Cerebellar nuclear complex (tissue), 1 donor: ENCODE data around the gene PRDM7.
"Not testable (repeated sequence)": the region's sequence is repeated elsewhere in the genome, so short reads cannot be mapped to it uniquely, and the experiment has no call there.

Experiments
- DNase-seq, 2 experiments: peaks; one replicate each; lab custom pipeline; 2025; lab: John Stamatoyannopoulos, UW

The PRDM7 gene

DNA sequence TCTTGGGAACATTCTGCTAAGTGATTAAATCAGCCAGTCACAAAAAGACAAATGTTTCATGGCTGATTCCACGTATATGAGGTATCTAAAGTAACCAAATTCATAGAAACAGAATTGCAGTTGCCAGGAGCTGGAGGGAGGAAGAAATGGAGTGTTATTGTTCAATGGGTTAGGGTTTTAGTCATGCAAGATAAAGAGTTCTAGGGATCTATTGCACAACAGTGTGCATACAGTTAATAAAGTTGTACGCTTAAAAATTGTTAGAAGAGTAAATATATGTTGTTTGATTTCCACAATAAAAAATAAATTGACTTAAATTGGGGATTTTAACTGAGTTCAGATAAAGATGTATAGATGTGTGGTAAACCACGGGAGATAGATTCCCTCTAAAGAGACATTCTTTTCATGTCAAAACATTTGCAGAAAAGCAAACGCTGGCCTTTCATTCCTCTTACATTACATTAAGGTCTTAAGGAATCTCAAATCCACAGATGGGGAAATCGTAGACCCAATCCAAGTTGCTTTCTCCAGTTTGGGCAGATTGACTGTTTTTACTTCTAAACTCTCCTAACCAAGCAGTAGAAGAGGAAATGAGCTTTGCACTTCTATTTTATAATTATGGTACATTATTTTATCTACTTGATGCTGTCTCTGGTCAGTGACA, 4.6 kb downstream of the PRDM7 start:
- no peak for DNase-seq

DNA sequence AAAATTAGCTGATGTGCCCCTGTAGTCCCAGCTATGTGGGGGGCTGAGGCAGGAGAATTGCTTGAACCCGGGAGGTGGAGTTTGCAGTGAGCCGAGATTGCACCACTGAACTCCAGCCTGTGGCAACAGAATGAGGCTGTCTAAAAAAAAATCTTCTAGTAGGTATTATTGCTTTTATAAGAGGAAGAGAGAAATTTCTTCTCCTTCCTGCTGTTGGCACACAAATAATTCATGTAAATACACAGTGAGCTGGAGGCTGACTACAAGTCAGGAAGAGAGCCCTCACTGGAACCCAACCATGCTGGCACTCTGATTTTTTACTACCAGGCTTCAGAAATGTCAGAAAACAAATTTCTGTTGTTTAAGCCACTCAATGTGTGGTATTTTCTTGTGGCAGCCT, 6.7 kb downstream of the PRDM7 start:
- DNase-seq = no peak

DNA sequence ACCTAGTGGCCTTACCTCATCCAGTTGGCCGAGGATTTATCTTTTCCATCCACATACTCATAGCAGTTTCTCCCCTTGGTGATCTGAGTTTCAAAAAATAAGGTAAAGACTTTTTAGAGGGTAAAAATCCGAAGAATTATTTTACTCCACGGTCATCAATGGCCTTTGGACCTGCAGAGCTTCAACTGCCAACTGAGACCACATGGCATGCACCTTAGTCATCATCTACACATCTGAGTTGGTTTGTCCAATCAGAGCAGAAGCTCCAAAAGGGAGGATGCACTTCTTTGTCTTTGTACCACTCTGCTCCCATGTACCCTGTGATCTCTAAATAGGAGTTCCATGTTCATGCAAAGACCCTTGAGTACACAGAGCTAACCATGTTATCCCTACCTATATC, 15.7 kb downstream of the PRDM7 start:
- DNase-seq = no peak

DNA sequence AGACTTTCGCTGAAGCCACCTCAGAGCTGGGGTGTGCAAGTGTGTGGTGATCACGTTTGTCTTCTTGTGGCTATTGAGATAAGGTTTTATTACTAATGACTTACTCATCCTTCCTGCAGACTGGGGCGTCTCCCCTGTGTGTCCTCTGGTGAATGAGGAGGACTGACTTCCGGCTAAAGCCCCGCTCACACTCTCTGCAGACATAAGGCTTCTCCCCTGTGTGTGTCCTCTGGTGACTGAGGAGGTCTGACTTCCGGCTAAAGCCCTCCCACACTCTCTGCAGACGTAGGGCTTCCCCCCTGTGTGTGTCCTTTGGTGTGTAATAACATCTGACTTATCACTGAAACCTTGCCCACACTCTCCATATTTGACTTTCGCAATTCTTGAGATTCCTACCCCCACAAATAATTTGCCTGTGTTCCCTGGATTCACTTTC, 19.4 kb downstream of the PRDM7 start:
- no peak for DNase-seq

DNA sequence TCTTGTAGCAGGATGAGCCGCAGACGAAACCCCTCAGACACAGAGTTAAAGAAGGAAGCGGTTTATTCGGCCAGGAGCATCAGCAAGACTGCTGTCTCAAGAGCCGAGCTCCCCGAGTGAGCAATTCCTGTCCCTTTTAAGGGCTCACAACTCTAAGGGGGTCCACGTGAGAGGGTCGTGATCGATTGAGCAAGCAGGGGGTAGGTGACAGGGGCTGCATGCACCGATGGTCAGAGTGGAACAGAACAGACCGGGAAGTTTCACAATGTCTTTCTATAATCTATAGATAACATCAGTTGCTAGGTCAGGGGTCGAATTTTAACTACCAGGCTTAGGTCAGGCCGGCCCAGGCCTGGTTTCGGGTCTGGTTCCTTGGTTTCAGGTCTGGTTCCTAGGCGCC, 20.6 kb downstream of the PRDM7 start:
- not testable (repeated sequence) for DNase-seq

DNA sequence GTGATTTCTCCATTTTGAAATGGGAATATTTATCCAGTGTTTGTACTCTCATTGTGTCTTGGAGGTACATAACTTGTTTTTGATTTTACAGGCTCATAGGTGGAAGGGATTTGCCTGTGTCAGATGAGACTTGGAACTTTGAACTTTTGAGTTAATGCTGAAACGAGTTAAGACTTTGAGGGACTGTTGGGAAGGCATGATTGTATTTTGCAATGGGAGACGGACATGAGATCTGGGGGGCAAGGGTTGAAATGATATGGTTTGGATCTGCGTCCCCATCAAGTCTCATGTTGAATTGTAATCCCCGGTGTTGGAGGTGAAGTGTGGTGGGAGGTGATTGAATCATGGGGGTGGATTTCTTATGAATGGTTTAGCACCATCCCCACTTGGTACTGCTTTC, 21.8 kb downstream of the PRDM7 start:
- DNase-seq = no peak

DNA sequence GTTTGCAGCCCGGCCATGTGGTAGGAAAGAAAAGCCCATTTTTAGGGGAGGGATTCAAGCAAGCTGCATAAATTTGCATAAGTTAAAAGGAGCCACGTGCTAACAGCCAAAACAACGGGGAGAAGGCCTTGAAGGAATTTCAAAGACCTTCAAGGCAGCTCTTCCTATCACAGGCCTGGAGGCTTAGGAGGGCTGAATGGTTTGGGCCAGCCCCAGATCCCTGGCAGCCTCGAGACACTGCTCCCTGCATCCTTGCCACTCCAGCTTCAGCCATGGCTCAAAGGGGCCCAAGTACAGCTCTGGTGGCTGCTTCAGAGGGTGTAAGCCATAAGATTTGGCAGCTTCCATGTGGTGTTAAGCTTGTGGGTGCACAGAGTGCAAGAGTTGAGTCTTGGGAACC, 22.6 kb downstream of the PRDM7 start:
- no peak for DNase-seq

DNA sequence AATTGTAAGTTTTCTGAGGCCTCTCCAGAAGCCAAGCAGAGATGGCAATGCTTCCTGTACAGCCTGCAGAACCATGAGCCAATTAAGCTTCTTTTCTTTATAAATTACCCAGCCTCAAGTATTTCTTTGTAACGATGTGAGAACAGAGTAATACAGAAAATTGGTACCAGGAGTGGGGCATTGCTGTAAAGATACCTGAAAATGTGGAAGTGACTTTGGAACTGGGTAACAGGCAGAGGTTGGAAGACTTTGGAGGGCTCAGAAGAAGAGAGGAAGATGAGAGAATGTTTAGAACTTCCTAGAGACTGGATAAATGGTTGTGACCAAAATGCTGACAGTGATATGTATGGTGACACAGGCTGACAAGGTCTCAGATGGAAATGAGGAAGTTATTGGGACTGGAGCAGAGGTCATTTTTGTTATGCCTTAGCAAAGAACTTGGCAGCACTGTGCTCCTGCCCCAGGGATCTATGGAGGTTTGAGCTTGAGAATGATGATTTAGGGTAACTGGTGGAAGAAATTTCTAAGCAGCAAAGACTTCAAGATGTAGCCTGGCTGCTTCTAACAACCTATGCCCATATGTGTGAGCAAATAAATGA, 23.1 kb downstream of the PRDM7 start:
- no peak for DNase-seq

DNA sequence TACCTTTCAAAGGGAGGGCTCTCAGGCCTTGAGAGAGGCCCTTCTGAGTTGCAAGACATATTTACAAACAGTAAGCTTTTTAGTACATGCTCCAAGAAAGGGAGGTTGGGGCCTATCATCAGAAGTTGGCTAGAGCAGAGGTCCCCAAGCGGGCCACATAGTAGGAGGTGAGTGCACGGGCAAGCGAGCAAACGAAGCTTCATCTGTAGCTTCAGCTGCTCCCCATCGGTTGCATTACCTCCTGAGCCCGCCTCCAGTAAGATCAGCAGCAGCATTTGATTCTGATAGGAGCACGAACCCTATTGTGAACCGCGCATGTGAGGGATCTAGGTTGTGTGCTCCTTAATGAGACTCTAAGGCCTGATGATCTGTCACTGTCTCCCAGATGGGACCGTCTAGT, 26.2 kb downstream of the PRDM7 start:
- DNase-seq = no peak

DNA sequence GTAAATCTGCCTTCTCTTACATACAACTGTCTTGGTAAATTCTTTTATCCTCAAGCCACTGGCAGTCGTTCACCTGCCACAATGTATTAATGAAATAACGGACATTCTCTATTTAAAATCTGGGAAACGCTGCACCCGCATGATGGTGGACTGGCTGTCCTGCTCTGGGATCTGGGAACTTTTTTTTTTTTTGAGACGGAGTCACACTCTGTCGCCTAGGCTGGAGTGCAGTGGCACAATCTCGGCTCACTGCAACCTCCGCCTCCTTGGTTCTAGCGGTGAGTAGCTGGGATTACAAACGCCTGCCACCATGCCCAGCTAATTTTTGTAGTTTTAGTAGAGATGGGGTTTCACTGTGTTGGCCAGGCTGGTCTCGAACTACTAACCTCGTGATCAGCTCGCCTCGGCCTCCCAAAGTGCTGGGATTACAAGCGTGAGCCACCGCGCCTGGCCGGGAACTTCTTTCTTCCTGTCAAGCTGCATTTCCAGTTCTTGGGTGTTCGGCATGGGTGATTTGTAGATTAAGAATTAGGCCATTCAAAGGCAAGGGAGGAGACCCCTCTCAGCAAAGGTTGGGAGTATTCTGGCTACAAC, 28.3 kb downstream of the PRDM7 start:
- DNase-seq = no peak

DNA sequence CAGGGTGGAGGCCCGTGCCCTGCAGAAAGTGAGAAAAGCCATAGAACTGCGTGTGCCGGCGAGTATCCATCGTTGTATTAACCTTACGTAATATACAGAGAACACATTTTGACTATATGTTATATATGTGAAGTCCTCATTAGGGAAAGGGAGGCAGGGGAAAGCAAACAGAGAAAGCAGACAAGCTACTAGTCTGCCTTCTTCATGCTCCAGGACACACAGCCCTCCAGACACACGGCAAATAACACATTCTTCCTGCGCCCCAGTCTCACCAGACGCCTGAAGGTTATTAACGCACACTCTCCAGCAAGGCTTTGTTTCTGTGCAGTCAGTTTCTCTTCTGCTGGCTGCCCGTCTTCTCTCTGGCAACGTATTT, 28.8 kb downstream of the PRDM7 start:
- DNase-seq = no peak

DNA sequence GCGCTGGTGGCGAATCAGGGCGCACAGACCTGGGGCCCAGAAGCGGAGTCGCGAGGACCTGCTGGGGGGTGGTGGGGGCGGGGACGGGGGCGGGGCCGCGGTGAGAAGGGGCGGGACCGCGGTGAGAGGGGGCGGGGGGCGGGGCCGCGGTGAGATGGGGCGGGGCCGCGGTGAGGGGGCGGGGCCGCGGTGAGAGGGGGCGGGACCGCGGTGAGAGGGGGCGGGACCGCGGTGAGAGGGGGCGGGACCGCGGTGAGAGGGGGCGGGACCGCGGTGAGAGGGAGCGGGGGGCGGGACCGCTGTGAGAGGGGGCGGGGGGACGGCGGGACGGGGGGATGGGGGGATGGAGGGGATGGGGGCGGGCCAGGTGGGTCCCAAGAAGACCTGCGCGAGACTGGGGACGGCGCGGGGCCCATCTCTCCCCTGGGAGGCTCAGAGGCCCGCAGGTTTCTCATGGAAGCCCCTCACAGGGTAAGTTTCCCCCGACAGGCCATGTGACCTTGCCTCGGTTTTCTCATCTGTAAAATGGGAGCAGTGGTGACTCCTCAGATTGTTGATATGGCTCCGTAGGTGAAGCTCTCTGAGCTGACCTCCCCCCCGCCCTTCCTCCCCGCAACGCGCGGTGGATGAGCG, 29.3 kb downstream of the PRDM7 start:
- DNase-seq = no peak

DNA sequence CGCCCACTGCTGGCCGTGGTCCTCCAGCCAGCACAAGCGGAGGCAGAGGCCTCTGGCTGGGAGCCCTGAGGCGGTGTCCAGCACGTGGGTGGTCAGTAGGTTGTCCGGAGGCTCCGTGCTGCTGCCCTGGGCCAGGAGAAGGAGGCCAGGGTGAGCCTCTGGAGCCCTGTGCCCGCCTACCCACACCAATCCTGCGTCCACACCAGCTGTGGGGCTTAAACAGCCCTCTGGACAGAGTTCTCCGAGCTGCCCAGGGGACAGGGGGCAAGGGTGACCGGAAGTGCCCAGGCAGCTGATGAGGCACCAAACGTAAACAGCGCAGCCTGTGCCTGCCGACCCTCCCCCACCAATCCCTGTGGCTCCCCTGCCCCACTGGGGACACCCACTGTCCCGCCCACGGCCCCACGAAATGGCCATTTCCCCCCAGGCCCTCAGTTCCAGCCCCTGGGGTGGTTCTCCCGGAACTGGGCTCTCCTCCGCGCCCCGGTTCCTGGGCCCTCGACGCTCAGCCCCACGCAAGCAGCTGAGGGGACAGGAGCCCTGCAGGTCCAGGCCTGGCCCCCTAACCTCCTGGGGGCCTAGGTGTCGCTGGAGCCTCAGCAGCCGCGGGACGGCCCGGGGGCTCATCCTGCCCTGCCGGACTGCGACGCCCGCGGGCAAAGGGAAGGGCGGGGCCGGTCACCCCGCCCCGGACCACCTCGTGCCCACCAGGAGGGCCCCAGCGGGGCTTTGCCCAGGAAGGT, 30.0 kb downstream of the PRDM7 start:
- peak in 1 of 2 experiments; percentile 12 for DNase-seq

DNA sequence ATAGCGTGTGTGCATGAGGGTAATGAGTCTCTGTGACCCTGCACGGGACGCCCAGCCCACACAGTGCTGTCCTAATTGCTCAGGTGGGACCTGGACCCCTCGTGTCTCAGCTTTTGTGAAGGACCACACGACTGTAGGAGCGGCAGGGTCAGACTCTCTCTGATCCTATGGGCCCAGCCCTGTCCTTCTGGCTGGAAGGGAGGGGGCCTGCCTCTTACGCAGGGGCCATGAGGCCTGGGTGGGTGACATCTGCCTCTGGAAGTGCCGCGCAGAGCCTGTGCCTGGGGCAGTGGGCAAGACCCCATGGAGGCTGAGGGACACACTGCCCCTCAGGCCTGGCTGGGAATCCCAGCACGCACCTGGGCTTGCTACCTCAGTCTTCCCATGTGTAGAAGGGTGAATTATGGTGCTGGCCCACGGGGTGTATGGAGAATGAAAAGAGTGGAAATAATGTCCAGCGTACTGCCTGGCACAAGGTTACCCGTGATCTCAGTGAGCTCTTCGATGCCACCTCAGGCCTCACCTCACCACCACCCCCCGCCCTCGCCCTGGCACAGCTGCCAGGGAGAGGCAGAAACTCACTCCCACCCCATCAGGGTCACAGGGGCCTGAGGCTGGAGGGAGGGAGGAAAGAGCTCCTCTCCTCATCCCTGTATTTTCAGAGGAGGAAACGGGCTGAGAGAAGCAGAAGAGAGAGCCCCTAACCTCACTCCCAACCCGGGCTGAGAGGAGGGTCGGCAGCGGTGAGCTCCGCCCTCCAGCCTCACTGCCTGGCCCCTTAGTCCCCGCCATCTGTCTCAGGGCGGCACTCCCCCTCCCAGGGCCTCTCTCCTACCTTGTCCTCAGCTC, 30.8 kb downstream of the PRDM7 start:
- no peak for DNase-seq

DNA sequence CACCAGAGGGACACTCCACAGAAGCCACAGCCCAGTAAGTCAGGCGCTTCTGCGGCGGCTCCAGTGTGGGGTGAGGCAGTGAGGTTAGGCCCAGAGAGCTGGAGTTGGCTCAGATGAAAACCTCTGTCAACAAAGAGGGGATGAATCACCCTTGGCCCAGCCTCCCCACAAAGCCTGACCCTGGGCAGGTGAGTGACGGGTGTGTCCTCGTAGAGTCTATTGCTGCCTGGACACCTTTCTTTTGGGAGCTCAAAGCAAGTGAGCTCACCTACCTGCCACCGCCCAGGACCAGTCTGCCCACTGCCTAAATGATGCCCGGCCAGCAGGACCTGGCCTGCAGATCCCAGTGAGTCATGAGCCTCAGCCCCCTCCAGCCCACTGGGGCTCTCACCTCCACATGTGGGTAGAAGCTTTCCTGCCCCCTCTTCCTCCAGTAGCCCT, 33.0 kb downstream of the PRDM7 start:
- no peak for DNase-seq

DNA sequence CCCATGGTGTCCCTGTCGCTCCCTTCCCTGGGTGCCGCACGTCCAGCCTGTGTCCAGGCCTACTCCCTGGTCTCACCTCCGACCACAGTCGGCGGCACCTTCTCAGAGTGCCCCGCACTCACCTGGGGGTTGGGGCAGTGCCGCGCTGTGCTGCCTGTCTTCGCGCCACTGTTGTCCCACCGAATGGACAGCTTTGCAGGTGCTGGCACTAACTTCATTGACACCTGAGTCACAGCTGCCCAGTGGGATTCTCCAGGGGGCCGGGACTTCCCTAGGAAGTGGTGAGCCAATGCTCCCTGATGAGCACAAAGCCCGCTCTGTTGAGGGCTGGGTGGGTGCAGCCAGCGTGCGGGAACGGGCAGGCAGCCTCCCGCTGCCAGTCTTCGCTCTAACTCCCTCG, 33.6 kb downstream of the PRDM7 start:
- DNase-seq = no peak

DNA sequence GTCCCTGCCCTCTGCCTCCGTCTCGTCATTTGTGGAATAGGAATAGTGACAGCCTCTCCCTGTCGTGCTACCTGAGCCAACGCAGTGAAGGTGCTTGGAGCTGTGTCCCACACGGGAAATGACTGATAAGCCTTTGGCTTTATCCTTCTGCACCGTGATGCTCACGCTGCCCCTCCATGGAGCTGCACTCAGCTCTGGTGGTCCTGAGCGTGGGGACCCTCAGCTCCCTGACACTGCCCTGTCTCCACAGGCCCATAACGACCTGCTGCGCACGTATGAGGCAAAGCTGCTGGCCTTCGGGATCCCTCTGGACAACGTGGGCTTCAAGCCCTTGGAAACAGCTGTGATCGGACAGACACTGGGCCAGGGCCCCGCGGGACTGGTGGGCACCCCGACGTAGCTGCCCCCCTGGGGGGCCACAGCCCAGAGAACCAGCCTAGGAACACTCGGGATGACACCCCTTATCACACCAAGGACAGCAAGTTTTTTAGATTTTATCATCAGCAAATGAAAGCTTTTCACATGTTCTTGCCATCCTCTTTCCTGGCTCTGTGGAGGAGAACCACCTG, 34.1 kb downstream of the PRDM7 start:
- DNase-seq = no peak

DNA sequence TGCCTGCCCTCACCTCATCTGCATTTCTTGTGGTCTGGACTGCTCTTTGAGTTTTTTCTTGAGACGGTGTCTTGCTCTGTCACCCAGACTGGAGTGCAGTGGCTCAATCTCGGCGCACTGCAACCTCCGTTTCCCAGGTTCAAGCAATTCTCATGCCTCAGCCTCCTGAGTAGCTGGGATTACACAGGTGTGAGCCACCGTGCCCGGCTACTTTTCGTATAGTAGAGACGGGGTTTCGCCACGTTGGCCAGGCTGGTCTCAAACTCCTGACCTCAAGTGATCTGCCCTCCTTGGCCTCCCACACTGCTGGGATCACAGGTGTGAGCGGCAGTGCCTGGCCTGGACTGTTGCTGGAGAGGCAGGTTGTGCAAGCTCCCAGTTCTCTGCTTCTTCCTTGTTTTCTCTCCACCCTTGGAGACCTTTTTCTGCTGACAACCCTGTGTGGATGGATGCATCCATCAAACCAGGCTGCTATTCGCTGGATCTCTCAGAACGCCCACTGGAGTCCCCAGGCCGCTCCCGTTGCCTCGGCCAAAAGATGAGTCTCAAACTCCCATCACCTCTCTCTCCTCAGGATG, 35.1 kb downstream of the PRDM7 start:
- DNase-seq = no peak

DNA sequence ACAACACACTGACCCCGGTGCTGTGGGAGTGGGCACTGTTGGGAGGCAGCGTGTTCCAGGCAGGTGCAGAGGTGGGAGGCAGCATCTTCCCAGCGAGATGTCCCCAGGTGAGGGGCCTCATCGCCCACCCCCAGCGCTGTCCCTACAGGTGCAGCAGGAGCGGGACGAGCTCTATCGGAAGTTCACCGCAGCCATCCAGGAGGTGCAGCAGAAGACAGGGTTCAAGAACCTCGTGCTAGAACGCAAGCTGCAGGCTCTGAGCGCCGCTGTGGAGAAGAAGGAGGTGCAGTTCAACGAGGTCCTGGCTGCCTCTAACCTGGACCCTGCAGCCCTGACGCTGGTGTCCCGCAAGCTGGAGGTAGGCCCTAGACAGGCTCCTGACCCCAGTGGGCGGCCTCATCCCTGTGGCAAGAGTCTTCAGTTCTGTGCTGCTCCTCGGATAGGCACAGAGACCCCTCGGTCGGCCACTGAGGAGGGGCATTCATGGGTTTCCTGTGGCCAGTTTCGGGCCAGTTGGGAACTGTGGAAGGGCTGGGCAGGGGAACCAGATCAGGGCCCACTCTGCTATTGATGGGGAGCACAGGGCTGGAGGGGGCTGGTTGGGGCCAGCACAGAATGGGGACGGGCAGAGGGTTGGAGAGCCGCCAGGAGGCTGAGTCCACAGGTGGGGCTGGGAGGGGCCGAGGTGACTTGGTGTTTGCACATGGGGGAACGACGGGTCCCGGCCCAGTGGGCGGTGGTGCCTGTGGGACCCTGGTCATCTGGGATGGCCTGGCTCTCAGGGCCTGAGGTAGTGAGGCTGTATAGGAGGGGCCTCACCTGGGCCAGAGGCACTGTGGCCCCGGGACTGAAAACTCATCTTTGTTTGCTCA, 36.7 kb downstream of the PRDM7 start:
- no peak for DNase-seq

DNA sequence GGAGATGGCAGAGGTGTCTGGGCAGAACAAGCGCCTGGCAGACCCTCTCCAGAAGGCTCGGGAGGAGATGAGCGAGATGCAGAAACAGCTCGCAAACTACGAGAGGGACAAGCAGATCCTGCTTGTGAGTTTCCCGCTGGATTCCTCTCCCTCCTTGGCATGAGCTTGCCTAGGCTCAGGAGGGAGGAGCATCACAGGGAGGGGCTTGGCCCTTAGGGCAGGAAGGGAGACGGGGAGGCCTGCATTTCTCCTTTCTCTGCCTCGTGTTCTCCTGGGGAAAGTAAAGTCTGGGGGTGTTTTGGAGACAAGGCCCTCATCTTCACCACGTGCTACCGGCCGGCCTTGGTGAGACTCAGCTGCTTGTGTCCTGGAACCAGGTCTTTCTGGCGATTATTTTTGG, 39.9 kb downstream of the PRDM7 start:
- no peak for DNase-seq
